H1 (cell line): ENCODE results near the gene FGF19. TPM values are rescaled to one million over a fixed set of nuclear protein-coding genes. Genes with fewer than 3 reads are reported as not detected.

ENCODE experiments used
- CTCF ChIA-PET: fragments of 300-600 bp; sonication (Branson Sonifier 250); formaldehyde crosslinking; loops from one replicate; lab custom pipeline; 2021; ENCODE audit not compliant: partially characterized antibody; lab: Charles Lee
- POLR2A ChIA-PET: fragments of 300-600 bp; sonication (Branson Sonifier 250); formaldehyde crosslinking; loops from one replicate; lab custom pipeline; 2021; ENCODE audit warnings: inconsistent platforms; ENCODE audit not compliant: partially characterized antibody; lab: Charles Lee
- DNase-seq, 2 experiments: peaks; one replicate each; pipeline versions ENCODE4 v3.0.0 to v3.0.0-alpha.2; 2010 to 2022; ENCODE audit warnings: low spot score in 2 of 2, low read depth in 1 of 2, mixed read lengths in 1 of 2
- FAIRE-seq: peaks from 2 replicates; lab custom pipeline; 2011; peaks lifted over from hg19 to GRCh38; lab: Jason Lieb, UNC
- H2AFZ ChIP-seq: 2 replicates; pipeline ENCODE4 v1.8.1; 2012; ENCODE audit warnings: low read length, inconsistent platforms
- H2AK5ac ChIP-seq: 2 replicates; pipeline ENCODE4 v1.6.1; 2013; ENCODE audit warnings: low read depth, low read length
- H2BK120ac ChIP-seq: replicated peaks from 2 replicates; pipeline ENCODE3; 2013; ENCODE audit warnings: low read depth, low read length, inconsistent platforms
- H2BK12ac ChIP-seq: 2 replicates; pipeline ENCODE4 v1.6.1; 2013; ENCODE audit warnings: low read depth, low read length
- H2BK15ac ChIP-seq: 2 replicates; pipeline ENCODE4 v1.6.1; 2013; ENCODE audit warnings: low read length
- H2BK20ac ChIP-seq: 2 replicates; pipeline ENCODE4 v1.6.1; 2013; ENCODE audit warnings: low read length
- H2BK5ac ChIP-seq: 2 replicates; pipeline ENCODE4 v1.6.1; 2013; ENCODE audit warnings: low read depth, low read length
- H3K14ac ChIP-seq: 2 replicates; pipeline ENCODE4 v1.6.1; 2013; ENCODE audit warnings: inconsistent platforms; ENCODE audit not compliant: insufficient read length
- H3K18ac ChIP-seq: 2 replicates; pipeline ENCODE4 v1.6.1; 2013; ENCODE audit warnings: low read length; ENCODE audit errors: extremely low read depth
- H3K23ac ChIP-seq: 2 replicates; pipeline ENCODE4 v1.6.1; 2013; ENCODE audit warnings: inconsistent platforms; ENCODE audit not compliant: insufficient read length
- H3K23me2 ChIP-seq: 2 replicates; pipeline ENCODE4 v1.6.1; 2013; ENCODE audit warnings: low read depth, low read length
- H3K27ac ChIP-seq: 2 replicates; pipeline ENCODE4 v1.6.1; 2011; ENCODE audit warnings: low read depth, low read length, inconsistent platforms
- H3K27me3 ChIP-seq, 4 experiments: replicated peaks in 1 of 4; 1 replicate in 1 of 4; 2 replicates in 3 of 4; pipeline versions ENCODE4 v1.6.1 to v1.8.1; 2011 to 2013; ENCODE audit warnings: low read length in 3 of 4, mild to moderate bottlenecking in 3 of 4, inconsistent platforms in 2 of 4, mixed read lengths in 2 of 4, moderate library complexity in 1 of 4; ENCODE audit not compliant: control insufficient read depth in 3 of 4, insufficient read depth in 3 of 4; ENCODE audit errors: extremely low read depth in 1 of 4
- H3K36me3 ChIP-seq, 4 experiments: 2 replicates each; pipeline versions ENCODE4 v1.6.1 to v1.8.1; 2011 to 2013; ENCODE audit warnings: mild to moderate bottlenecking in 4 of 4, low read length in 3 of 4, moderate library complexity in 2 of 4, control low read depth in 1 of 4, inconsistent platforms in 1 of 4; ENCODE audit not compliant: insufficient read depth in 4 of 4, control insufficient read depth in 2 of 4
- H3K4ac ChIP-seq: replicated peaks from 2 replicates; pipeline ENCODE3; 2013; ENCODE audit warnings: low read length, low read depth, mixed read lengths, inconsistent platforms; ENCODE audit not compliant: insufficient read length
- H3K4me1 ChIP-seq, 4 experiments: replicated peaks in 1 of 4; 1 replicate in 1 of 4; 2 replicates in 3 of 4; pipeline versions ENCODE4 v1.6.1 to v1.8.1; 2011 to 2013; ENCODE audit warnings: low read length in 3 of 4, inconsistent platforms in 2 of 4, mixed read lengths in 1 of 4; ENCODE audit not compliant: insufficient read depth in 4 of 4, control insufficient read depth in 3 of 4
- H3K4me2 ChIP-seq, 2 experiments: 2 replicates each; pipeline versions ENCODE4 v1.6.1 to v1.8.1; 2011 to 2013; ENCODE audit warnings: low read depth in 2 of 2, low read length in 2 of 2, control low read depth in 1 of 2, inconsistent platforms in 1 of 2, mild to moderate bottlenecking in 1 of 2; ENCODE audit not compliant: insufficient read depth in 1 of 2
- H3K4me3 ChIP-seq, 4 experiments: fragments of 200-600, 300-600 bp in 1 of 4; sonication (generic), shearing (Covaris generic), sonication (Bioruptor Twin) in 1 of 4; 2 replicates each; pipeline versions ENCODE4 v1.5.1 to v1.8.1; 2011 to 2016; ENCODE audit warnings: low read length in 4 of 4, low read depth in 3 of 4, control low read depth in 2 of 4, inconsistent platforms in 2 of 4, mild to moderate bottlenecking in 2 of 4, mixed read lengths in 1 of 4, moderate library complexity in 1 of 4; ENCODE audit not compliant: insufficient read depth in 2 of 4; ENCODE audit errors: extremely low read depth in 1 of 4
- H3K56ac ChIP-seq: replicated peaks from 2 replicates; pipeline ENCODE3; 2013; ENCODE audit warnings: low read depth, mild to moderate bottlenecking, mixed read lengths, low read length, inconsistent platforms; ENCODE audit not compliant: insufficient read length
- H3K79me1 ChIP-seq: 2 replicates; pipeline ENCODE4 v1.6.1; 2013; ENCODE audit warnings: low read depth, low read length, control low read depth
- H3K79me2 ChIP-seq, 2 experiments: 2 replicates each; pipeline versions ENCODE4 v1.6.1 to v1.8.1; 2012 to 2013; ENCODE audit warnings: low read length in 2 of 2, mild to moderate bottlenecking in 2 of 2, inconsistent platforms in 1 of 2; ENCODE audit not compliant: insufficient read depth in 2 of 2, control insufficient read depth in 1 of 2
- H3K9ac ChIP-seq, 4 experiments: replicated peaks in 1 of 4; 1 replicate in 1 of 4; 2 replicates in 3 of 4; pipeline versions ENCODE4 v1.6.1 to v1.8.1; 2011 to 2013; ENCODE audit warnings: low read depth in 3 of 4, low read length in 3 of 4, control low read depth in 2 of 4, mild to moderate bottlenecking in 2 of 4, moderate library complexity in 2 of 4, inconsistent platforms in 1 of 4; ENCODE audit errors: extremely low read depth in 1 of 4
- H3K9me3 ChIP-seq, 2 experiments: 2 replicates each; pipeline versions ENCODE4 v1.6.1 to v1.8.1; 2012 to 2013; ENCODE audit warnings: mild to moderate bottlenecking in 2 of 2, moderate library complexity in 2 of 2, control low read depth in 1 of 2, inconsistent platforms in 1 of 2, low read depth in 1 of 2, low read length in 1 of 2, mixed read lengths in 1 of 2; ENCODE audit not compliant: insufficient read depth in 2 of 2
- H4K20me1 ChIP-seq, 2 experiments: replicated peaks in 1 of 2; 2 replicates each; pipeline versions ENCODE3 to v1.8.1; 2011 to 2013; ENCODE audit warnings: inconsistent platforms in 2 of 2, low read length in 2 of 2, mild to moderate bottlenecking in 1 of 2; ENCODE audit not compliant: insufficient read depth in 2 of 2, control insufficient read depth in 1 of 2
- H4K5ac ChIP-seq: 2 replicates; pipeline ENCODE4 v1.6.1; 2013; ENCODE audit warnings: low read length, low read depth, mixed read lengths, inconsistent platforms; ENCODE audit not compliant: insufficient read length
- H4K8ac ChIP-seq: 2 replicates; pipeline ENCODE4 v1.8.0; 2013; ENCODE audit warnings: mild to moderate bottlenecking, moderate library complexity, low read length, inconsistent platforms; ENCODE audit not compliant: insufficient read depth; ENCODE audit errors: extremely low read depth
- H4K91ac ChIP-seq: replicated peaks from 2 replicates; pipeline ENCODE3; 2013; ENCODE audit warnings: low read length, mixed read lengths, inconsistent platforms; ENCODE audit not compliant: insufficient read length
- CHD1 ChIP-seq: IDR thresholded peaks from 2 replicates; pipeline ENCODE4 v1.6.1; 2012; ENCODE audit warnings: low read depth, low read length, improper control_type of control experiment
- CREB1 ChIP-seq: IDR thresholded peaks from 2 replicates; pipeline ENCODE4 v1.6.1; 2012; ENCODE audit warnings: inconsistent platforms
- GTF2F1 ChIP-seq: IDR thresholded peaks from 2 replicates; pipeline ENCODE4 v1.6.1; 2012; ENCODE audit warnings: low read depth, low read length, improper control_type of control experiment, borderline replicate concordance
- JUND ChIP-seq: IDR thresholded peaks from 2 replicates; pipeline ENCODE4 v1.6.1; 2011; ENCODE audit warnings: mild to moderate bottlenecking, improper control_type of control experiment, low read length
- KDM5A ChIP-seq: fragments of 200-600 bp; IDR thresholded peaks from 2 replicates; pipeline ENCODE4 v1.7.1; 2012; ENCODE audit warnings: mild to moderate bottlenecking, low read length, inconsistent platforms, mixed read lengths
- MAFK ChIP-seq: IDR thresholded peaks from 2 replicates; pipeline ENCODE4 v1.6.1; 2012; ENCODE audit warnings: low read depth, mild to moderate bottlenecking, improper control_type of control experiment, low read length
- RXRA ChIP-seq: IDR thresholded peaks from 2 replicates; pipeline ENCODE4 v1.6.1; 2011; ENCODE audit warnings: low read depth, mild to moderate bottlenecking, low read length, moderate library complexity; ENCODE audit not compliant: insufficient read depth
- SP2 ChIP-seq: IDR thresholded peaks from 2 replicates; pipeline ENCODE4 v1.6.1; 2012; ENCODE audit warnings: mild to moderate bottlenecking, low read length, inconsistent platforms
- SP4 ChIP-seq: IDR thresholded peaks from 2 replicates; pipeline ENCODE4 v1.6.1; 2012; ENCODE audit warnings: low read length, inconsistent platforms
- TAF7 ChIP-seq: optimal IDR thresholded peaks from 2 replicates; pipeline ENCODE3; 2011; ENCODE audit warnings: low read depth, mild to moderate bottlenecking, inconsistent platforms, low read length, moderate library complexity, borderline replicate concordance
- USF2 ChIP-seq: IDR thresholded peaks from 2 replicates; pipeline ENCODE4 v1.6.1; 2011; ENCODE audit warnings: low read length, improper control_type of control experiment
- WGBS, 2 experiments: shearing (Covaris generic) in 1 of 2; methylation state at CpG; one replicate each; pipeline versions ENCODE4 v1.1.6 to v1.1.7; 2013 to 2015; ENCODE audit warnings: low lambda C conversion rate in 2 of 2, mixed read lengths in 2 of 2, inconsistent platforms in 1 of 2, low coverage in 1 of 2, missing lambda C conversion rate in 1 of 2; ENCODE audit not compliant: insufficient replicate concordance in 2 of 2, insufficient coverage in 1 of 2, insufficient read length in 1 of 2; ENCODE audit errors: extremely low coverage in 1 of 2, missing lambda C conversion rate in 1 of 2; 5-methylcytosine and 5-hydroxymethylcytosine counted together
- polyA plus RNA-seq, 7 experiments: library from polyadenylated mRNA; depleted of rRNA in 3 of 7; stranded (reverse) in 5 of 7; unstranded in 2 of 7; fragments of >200 nt in 5 of 7; fragments of 200-250 nt in 2 of 7; gene quantifications; 1 replicate in 5 of 7; 2 replicates in 1 of 7; 4 replicates in 1 of 7; pipeline versions ENCODE4 v1.2.1 to v1.2.3, GENCODE V29; 2011 to 2013; ENCODE audit warnings: missing spikeins in 2 of 7, mixed read lengths in 2 of 7
- total RNA-seq: library from RNA; stranded (reverse); fragmentation: NEBNext Ultra II Directional; extraction: Animal tissue kit (Norgen Biotek cat#: 25700); gene quantifications from 2 replicates; pipeline ENCODE4 v1.2.1, GENCODE V29; 2021

The FGF19 gene
- total and polyA plus RNA-seq, 2 of the 8 experiments (the other 6 are each of a cell fraction or from before 2014, with no cell fraction given): 9.6 to 14.8 TPM

DNA sequence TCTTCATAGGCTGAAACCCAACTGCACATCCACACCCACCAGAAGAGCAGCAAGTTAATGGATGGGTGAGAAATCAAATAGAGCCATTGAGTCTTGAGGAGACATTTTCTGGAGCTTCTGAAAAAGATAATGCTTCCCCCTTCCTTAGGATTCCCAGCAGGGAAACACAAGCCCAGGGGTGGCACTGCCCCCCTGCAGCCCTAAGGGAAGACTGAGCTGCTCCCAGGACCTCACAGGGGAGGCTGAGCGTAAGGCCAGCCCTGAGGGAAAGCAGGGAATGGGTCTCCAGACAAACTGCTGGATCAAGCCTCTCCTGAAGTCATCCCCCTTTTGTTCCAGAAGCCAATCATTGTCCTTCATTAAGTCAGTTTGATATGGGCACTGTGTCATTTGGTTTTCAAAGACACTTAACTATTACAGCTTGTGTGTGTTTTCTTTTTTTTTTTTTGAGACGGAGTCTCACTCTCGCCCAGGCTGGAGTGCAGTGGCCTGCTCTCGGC is 43.8 kb downstream of the FGF19 start:
- Histone ChIP-seq H4K5ac (no peak overlapping the region), H3K18ac (no peak overlapping the region), H2BK120ac (no peak overlapping the region), H3K79me1 (no peaks in the 10 kb centered on the region), H3K9me3 (no peaks in the 10 kb centered on the region), H3K4me3 (no peak overlapping the region), H3K4ac (no peak overlapping the region), H2AK5ac (no peak overlapping the region), H3K36me3 (peaks cover 0 to 3% (median 0%) of the 10 kb centered on the region in 4 experiments; a peak in 2 of 8 replicates), H3K23me2 (no peaks in the 10 kb centered on the region), H2BK5ac (no peak overlapping the region), H3K27ac (no peak overlapping the region), H2AFZ (no peak overlapping the region), H2BK20ac (no peak overlapping the region), H3K23ac (no peak overlapping the region), H3K9ac (no peak overlapping the region), H4K91ac (no peak overlapping the region), H2BK12ac (no peak overlapping the region), H4K20me1 (peaks cover 0 to 2% of the 10 kb centered on the region in 2 experiments), H3K14ac (no peak overlapping the region), H3K27me3 (no peaks in the 10 kb centered on the region; a peak in 1 of 7 replicates), H2BK15ac (no peak overlapping the region), H3K4me2 (no peak overlapping the region), H3K56ac (no peak overlapping the region), H3K79me2 (no peaks in the 10 kb centered on the region), H4K8ac (no peak overlapping the region), H3K4me1 (peaks cover 5 to 16% (median 13%) of the 10 kb centered on the region in 4 experiments)
- ChIA-PET POLR2A (interaction anchor here (0.6 to 10.9 kb wide), 2 partner anchors 15 to 19 kb away, joined by 3 to 197 read pairs; partner anchors contain the start of gene CCND1), CTCF (interaction anchor here (1.0 to 8.4 kb wide), 10 partner anchors 10 to 559 kb away, joined by 3 to 81 read pairs (median 6); partner anchors contain the start of gene LTO1)
- WGBS, 2 experiments: 96% methylated on average over 2 of the region's 4 CpGs; no CpG with 5 or more reads in 1 of the 2 experiments
- FAIRE-seq (no peak), DNase-seq (no peak)
- TF ChIP-seq KDM5A (no peak), RXRA (no peak), SP2 (no peak), SP4 (no peak), TAF7 (no peak), CHD1 (no peak), CREB1 (no peak), GTF2F1 (no peak), JUND (no peak), USF2 (no peak), MAFK (no peak)
